NCI-H2107 treated with DMSO at 0.1 percent for 48 hours (cell line): ENCODE measurements around the gene NOA1.
"Not testable (repeated sequence)": the region's sequence is repeated elsewhere in the genome, so short reads cannot be mapped to it uniquely, and the experiment has no call there.

Source experiments
- DNase-seq: peaks from one replicate; lab custom pipeline; 2025; ENCODE audit not compliant: unreplicated experiment; lab: John Stamatoyannopoulos, UW

Gene NOA1

DNA sequence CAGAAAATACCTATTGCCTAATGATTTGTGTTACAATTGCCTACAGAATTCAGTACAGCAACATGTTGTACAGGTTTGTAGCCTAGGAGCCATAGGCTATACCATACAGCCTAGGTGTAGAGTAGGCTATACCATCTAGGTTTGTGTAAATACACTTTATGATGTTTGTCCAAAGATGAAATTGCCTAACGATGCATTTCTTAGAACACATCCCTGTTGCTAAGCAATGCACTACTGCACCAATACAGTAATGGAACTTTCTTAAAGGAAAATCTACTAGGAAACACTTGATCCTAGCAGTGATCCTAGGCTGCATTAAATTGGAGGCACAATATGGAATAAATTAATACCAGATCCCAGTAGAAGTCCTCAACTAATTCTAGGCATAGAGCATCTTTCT is 18.3 kb downstream of the NOA1 start:
- no peak for DNase-seq

DNA sequence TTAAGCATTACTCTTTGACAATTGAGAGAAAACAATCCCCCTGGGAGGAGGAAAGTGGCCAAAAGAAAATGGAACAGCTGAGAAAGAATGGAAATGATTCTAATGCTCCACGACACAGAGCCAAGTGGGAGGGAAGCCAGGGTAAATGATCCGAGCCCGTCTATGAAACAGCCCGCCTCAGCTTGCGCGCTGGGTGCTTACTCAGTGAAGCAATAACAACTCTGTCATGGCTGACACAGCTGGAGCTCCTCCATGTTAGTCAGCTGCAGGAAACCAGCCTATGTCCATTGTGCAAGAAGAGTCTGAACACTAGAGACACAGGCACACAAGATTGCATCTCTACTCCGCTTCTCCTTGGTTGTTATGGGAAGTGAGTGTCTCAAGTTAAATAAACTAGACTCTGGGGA is 19.3 kb downstream of the NOA1 start:
- DNase-seq: peak; percentile 38

DNA sequence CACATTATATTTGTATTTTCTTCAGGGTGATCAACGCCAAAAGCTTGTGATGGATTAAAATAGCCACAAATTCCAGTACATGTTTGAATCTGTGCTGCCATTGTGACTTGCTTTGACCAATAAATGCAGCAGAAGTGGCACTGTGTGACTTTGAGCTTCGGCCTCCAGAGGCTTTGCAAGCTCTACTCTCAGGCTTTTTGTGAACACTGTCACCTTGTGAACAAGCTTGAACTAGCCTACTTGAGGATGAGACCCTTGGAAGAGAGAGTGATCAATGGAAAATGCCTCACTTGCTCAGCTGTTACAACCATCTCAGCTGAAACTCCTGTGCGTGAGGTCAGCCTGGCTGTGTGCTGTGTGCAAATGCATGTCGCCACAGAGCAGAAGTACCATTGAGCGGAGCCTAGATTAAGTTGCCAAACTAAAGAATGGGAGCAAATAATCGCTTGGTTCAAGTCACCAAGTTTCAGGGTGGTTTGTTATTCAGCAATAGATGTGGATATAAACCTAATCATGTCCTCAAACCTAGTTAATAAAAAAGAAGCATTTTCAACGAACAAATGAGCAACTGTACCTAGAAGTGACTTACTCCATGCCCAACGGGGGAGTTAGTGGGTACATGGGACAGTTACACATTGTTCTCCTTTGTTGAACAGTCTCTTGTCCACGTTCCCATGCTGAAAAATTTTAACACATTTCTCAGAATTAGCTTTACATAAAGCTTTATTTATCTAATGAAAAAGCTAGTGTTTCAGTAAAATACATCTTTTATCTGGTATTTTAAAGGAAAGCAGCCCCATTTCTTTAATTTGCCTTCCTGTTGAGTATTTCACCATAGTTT is 23.5 kb downstream of the NOA1 start:
- no peak for DNase-seq

DNA sequence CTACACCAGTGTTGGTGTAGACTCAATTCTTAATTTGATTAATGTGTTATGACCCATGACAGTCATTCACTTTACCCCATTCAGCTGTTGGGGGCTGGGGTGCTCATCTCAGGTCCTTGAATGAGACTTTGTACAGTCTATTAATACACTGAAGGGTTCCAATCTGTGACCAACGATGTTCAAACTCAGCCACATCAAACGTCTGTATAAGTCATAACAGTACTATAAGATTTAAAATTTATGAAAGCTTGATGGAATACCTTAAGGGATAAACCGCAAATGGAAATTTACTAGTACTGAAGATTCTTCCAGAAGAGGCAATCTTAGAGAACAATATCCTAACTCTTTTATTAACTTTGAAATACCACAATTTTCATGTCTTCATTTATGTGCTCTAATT is 36.0 kb downstream of the NOA1 start:
- DNase-seq: no peak

DNA sequence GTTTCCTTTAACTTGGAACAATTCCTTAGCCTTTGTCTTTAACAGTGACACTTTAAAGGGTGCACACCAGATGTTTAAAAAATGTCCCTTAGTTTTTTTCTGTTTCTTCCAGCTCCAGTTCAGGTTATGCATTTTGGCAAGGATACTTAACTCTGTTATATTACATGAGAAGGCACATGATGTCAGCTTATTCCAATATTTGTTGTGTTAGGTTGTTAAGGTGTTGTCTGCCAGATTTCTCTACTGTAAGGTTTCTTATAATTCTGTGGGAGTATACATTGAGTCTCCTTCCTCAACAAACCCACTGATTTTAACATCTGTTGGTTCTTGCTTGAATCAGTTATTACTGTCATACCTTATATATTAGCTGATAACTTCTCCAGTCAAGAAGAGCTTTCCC is 36.4 kb downstream of the NOA1 start:
- no peak for DNase-seq

DNA sequence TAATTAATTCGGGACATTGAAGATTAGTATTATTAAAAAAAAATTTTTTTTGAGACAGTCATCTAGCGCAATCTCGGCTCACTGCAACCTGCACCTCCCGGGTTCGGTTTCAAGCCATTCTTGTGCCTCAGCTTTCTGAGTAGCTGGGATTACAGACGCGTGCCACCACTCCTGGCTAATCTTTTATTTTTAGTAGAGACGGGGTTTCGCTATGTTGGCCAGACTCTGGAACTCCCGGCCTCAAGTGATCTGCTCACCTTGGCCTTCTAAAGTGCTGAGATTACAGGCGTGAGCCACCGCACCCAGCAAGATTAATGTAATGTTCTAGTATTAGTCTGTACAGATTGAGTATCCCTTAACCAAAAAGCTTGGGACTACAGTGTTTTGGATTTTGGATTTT is 37.0 kb downstream of the NOA1 start:
- no peak for DNase-seq

DNA sequence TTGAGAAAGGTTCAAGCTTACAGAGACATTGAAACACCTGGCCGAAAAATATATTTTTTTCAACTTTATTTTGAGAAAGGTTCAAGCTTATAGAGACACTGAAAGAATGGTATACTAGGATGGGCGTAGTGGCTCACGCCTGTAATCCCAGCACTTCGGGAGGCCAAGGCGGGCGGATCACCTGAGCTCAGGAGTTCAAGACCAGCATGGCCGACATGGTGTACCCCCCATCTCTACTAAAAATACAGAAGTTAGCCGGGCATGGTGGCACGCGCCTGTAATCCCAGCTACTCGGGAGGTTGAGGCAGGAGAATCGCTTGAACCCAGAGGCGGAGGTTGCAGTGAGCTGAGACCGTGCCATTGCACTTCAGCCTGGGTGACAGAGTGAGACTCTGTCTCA is 37.6 kb downstream of the NOA1 start:
- DNase-seq: not testable (repeated sequence)

DNA sequence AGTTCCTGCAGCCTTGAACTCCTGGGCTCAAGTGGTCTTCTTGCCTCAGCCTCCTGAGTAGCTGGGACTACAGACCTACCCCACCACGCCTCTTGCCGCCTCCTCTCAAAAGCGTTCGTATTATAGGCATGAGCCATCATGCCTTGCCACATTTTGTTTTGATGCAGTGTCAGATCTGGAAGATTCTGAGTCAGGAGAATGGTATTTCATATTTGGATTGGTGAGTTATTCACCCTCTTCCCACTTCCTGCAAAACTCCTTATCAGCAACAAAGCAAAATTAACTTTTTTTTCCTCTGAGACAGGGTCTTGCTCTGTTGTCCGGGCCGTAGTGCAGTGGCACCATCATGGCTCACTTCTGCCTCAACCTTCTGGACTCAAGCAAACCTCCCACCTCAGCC is 40.1 kb downstream of the NOA1 start:
- no peak for DNase-seq

DNA sequence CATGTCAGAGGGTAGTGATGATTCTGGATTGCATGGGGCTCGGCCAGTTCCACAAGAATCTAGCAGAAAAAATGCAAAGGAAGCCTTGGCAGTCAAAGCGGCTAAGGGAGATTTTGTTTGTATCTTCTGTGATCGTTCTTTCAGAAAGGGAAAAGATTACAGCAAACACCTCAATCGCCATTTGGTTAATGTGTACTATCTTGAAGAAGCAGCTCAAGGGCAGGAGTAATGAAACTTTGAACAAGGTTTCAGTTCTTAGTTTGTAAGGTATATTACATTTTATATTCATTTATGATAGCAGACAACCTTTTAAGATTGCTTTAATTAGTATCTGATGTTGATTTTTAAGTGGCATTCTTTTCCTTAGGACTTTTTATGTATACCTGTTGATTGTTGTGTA is 45.5 kb downstream of the NOA1 start:
- DNase-seq: no peak

DNA sequence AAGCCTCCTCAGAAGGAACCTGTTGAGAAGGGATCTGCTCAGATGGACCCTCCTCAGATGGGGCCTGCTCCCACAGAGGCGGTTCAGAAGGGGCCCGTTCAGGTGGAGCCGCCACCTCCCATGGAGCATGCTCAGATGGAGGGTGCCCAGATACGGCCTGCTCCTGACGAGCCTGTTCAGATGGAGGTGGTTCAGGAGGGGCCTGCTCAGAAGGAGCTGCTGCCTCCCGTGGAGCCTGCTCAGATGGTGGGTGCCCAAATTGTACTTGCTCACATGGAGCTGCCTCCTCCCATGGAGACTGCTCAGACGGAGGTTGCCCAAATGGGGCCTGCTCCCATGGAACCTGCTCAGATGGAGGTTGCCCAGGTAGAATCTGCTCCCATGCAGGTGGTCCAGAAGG is 46.8 kb downstream of the NOA1 start:
- no peak for DNase-seq

DNA sequence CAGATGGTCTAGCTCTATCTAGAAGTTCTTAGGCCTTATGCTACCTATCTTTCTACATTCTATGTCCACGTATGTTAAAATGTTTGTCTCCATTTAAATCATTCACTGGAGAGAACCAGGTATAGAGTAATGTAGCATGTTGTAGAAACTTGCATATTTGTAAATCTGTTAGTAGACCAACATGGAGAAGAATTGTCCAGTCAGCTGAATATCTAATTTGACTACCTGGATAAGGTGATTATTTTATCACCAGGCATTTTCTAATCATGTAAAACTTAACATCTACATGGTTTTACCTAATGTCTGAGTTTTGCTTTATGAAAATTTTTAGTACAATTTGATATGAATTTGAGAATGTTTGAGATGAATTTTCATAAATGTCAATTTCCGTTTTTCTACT is 50.2 kb downstream of the NOA1 start:
- DNase-seq: no peak

DNA sequence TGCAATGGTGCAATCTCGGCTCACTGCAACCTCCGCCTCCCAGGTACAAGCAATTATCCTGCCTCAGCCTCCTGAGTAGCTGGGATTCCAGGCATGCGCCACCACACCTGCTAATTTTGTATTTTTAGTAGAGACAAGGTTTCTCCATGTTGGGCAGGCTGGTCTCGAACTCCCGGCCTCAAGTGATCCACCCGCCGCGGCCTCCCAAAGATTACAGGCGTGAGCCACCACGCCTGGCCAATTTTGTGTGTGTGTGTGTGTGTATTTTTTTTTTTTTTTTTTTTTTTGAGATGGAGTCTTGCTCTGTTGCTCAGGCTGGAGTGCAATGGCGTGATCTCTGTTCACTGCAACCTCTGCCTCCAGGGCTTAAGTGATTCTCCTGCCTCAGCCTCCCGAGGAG is 62.4 kb downstream of the NOA1 start:
- not testable (repeated sequence) for DNase-seq

DNA sequence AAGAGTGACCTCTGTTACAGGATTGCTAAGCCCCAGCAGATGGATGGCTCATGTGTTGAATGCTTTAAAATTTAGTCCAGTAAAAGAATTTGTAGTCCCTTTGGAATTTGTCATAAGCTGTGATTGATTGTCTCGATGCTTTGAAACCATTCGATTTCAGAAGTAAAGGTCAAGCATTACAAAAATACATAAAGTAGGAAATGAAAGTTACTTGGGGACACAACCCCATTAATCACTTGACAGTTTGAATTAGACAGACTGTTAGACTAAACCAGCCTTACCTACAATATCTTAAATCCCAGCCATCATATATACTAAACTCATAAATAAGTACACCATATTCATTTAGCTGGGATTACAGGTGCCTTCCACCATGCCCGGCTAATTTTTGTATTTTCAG is 63.1 kb downstream of the NOA1 start:
- DNase-seq: no peak
